SH-SY5Y (cell line): ENCODE results near the gene NCKAP5.

ENCODE experiments used
- GATA2 ChIP-seq: IDR thresholded peaks from 2 replicates; pipeline ENCODE4 v1.6.1; 2011; ENCODE audit warnings: mild to moderate bottlenecking, low read depth, low read length
- GATA3 ChIP-seq: IDR thresholded peaks from 2 replicates; pipeline ENCODE4 v1.6.1; 2011; ENCODE audit warnings: low read depth, mild to moderate bottlenecking, low read length, moderate library complexity

- TF ChIP-seq GATA2, result no peak
- no peak for TF ChIP-seq GATA3
Measured at GRCh38 chr2:133371286-133371685, 197.0 kb downstream of the NCKAP5 start.
